HepG2 (cell line): ENCODE data around the gene KIAA1755. TPM values are rescaled to one million over a fixed set of nuclear protein-coding genes. Genes with fewer than 3 reads are reported as not detected.

Source experiments
- ATAC-seq: fragments of 200-7000 bp; cut with Tn5 transposase; 3 replicates; pipeline ENCODE4 v1.9.1; 2020; ENCODE audit warnings: mild to moderate bottlenecking, moderate library complexity
- BruUV-seq: library from RNA; stranded (reverse); fragments of 400-500 nt; replicated peaks from 2 replicates; lab custom pipeline; 2021; lab: Mats Ljungman, UMichigan
- CTCF ChIA-PET: fragments of 300-600 bp; formaldehyde crosslinking; extraction: SDS; loops from one replicate; lab custom pipeline; 2021; ENCODE audit warnings: low total read pairs, inconsistent platforms, low intra/inter-chr PET ratio; lab: Yijun Ruan, JAX
- POLR2A ChIA-PET: fragments of 350-600 bp; sonication (Branson Sonifier 250); formaldehyde crosslinking; loops from one replicate; lab custom pipeline; 2020; ENCODE audit warnings: antibody characterized with exemption, inconsistent platforms; lab: Yijun Ruan, JAX
- DNase-seq: peaks from one replicate; pipeline ENCODE4 v3.0.0-alpha.2; 2015; ENCODE audit warnings: low spot score
- FAIRE-seq: peaks from 3 replicates; lab custom pipeline; 2011; peaks lifted over from hg19 to GRCh38; lab: Jason Lieb, UNC
- H2AFZ ChIP-seq: one replicate; pipeline ENCODE4 v1.6.1; 2011; ENCODE audit warnings: low read length, inconsistent platforms
- H3K27ac ChIP-seq: fragments of 300-600 bp; 3 replicates; pipeline ENCODE4 v1.8.0; 2011; ENCODE audit warnings: mixed run types, mild to moderate bottlenecking, mixed read lengths, low read length, inconsistent platforms; ENCODE audit not compliant: insufficient read depth; ENCODE audit errors: extremely low read length
- H3K27me3 ChIP-seq, 2 experiments: fragments of 200-600 bp in 1 of 2; 2 replicates in 1 of 2; 3 replicates in 1 of 2; pipeline versions ENCODE4 v1.6.0 to v1.8.0; 2011; ENCODE audit warnings: low read length in 2 of 2, mild to moderate bottlenecking in 2 of 2, moderate library complexity in 2 of 2, inconsistent platforms in 1 of 2; ENCODE audit not compliant: insufficient read depth in 2 of 2, control insufficient read depth in 1 of 2
- H3K36me3 ChIP-seq, 2 experiments: fragments of 200-600 bp in 1 of 2; replicated peaks in 1 of 2; 2 replicates in 1 of 2; 3 replicates in 1 of 2; pipeline versions ENCODE4 v1.5.1 to v1.8.0; 2011; ENCODE audit warnings: low read length in 2 of 2, inconsistent platforms in 1 of 2; ENCODE audit not compliant: insufficient read depth in 2 of 2, control insufficient read depth in 1 of 2
- H3K4me1 ChIP-seq: 2 replicates; pipeline ENCODE4 v1.5.1; 2012; ENCODE audit warnings: low read length, inconsistent platforms; ENCODE audit not compliant: insufficient read depth
- H3K4me2 ChIP-seq: 2 replicates; pipeline ENCODE4 v1.6.0; 2011; ENCODE audit warnings: low read depth, low read length, inconsistent platforms
- H3K4me3 ChIP-seq, 3 experiments: fragments of 200-600 bp in 1 of 3; sonication (generic), shearing (Covaris generic) in 1 of 3; replicated peaks in 1 of 3; 2 replicates each; pipeline ENCODE4 v1.5.1; 2011 to 2016; ENCODE audit warnings: low read length in 3 of 3, inconsistent platforms in 2 of 3, low read depth in 2 of 3, mild to moderate bottlenecking in 2 of 3, control low read depth in 1 of 3, mixed read lengths in 1 of 3; ENCODE audit not compliant: insufficient read depth in 1 of 3
- H3K79me2 ChIP-seq: one replicate; pipeline ENCODE4 v1.6.1; 2011; ENCODE audit warnings: low read length, inconsistent platforms; ENCODE audit not compliant: insufficient read depth
- H3K9ac ChIP-seq: 2 replicates; pipeline ENCODE4 v1.6.0; 2011; ENCODE audit warnings: mild to moderate bottlenecking, low read depth, low read length, inconsistent platforms; ENCODE audit not compliant: insufficient read depth
- H3K9me3 ChIP-seq: 2 replicates; pipeline ENCODE4 v1.5.1; 2012; ENCODE audit warnings: mild to moderate bottlenecking, low read length
- H4K20me1 ChIP-seq: 2 replicates; pipeline ENCODE4 v1.6.0; 2011; ENCODE audit warnings: inconsistent platforms, mild to moderate bottlenecking, low read length, moderate library complexity; ENCODE audit not compliant: insufficient read depth
- AGO1 ChIP-seq: fragments of 200-400 bp; formaldehyde crosslinking; IDR thresholded peaks from 2 replicates; pipeline ENCODE4 v1.6.1; 2017; ENCODE audit warnings: mild to moderate bottlenecking, low read depth, low read length, moderate library complexity; ENCODE audit not compliant: poor library complexity, severe bottlenecking
- BRD4 ChIP-seq: sonication (generic); formaldehyde crosslinking; IDR thresholded peaks from 2 replicates; pipeline ENCODE4 v1.4.0; 2020; ENCODE audit warnings: missing genetic modification reagents
- FIP1L1 ChIP-seq: fragments of 200-400 bp; formaldehyde crosslinking; IDR thresholded peaks from 2 replicates; pipeline ENCODE4 v1.6.1; 2018; ENCODE audit warnings: low read depth, mild to moderate bottlenecking, low read length, moderate library complexity, borderline replicate concordance; ENCODE audit not compliant: insufficient read depth
- FOXP4 ChIP-seq: sonication (generic); formaldehyde crosslinking; IDR thresholded peaks from 2 replicates; pipeline ENCODE4 v1.4.0; 2020; ENCODE audit warnings: missing genetic modification reagents
- GPN1 ChIP-seq: sonication (generic); formaldehyde crosslinking; IDR thresholded peaks from 2 replicates; pipeline ENCODE4 v1.5.1; 2020; ENCODE audit warnings: missing genetic modification reagents, borderline replicate concordance
- HOMEZ ChIP-seq: IDR thresholded peaks from 2 replicates; pipeline ENCODE4 v1.6.1; 2016; ENCODE audit warnings: low read depth
- MAFG ChIP-seq: sonication (generic); formaldehyde crosslinking; IDR thresholded peaks from 2 replicates; pipeline ENCODE4 v1.5.1; 2020; ENCODE audit warnings: mild to moderate bottlenecking, missing genetic modification reagents
- MBNL3 ChIP-seq: fragments of 250-450 bp; sonication (Bioruptor Pico); conservative IDR thresholded peaks from 2 replicates; pipeline ENCODE4 v1.8.0; 2022; ENCODE audit warnings: mild to moderate bottlenecking, inconsistent platforms
- NRL ChIP-seq: sonication (generic); formaldehyde crosslinking; IDR thresholded peaks from 2 replicates; pipeline ENCODE4 v1.5.0; 2020; ENCODE audit warnings: missing genetic modification reagents, mild to moderate bottlenecking, moderate library complexity, borderline replicate concordance
- ONECUT2 ChIP-seq: sonication (generic); formaldehyde crosslinking; IDR thresholded peaks from 2 replicates; pipeline ENCODE4 v1.4.0; 2020; ENCODE audit warnings: missing genetic modification reagents
- RFXAP ChIP-seq: sonication (generic); formaldehyde crosslinking; IDR thresholded peaks from 2 replicates; pipeline ENCODE4 v1.4.0; 2020; ENCODE audit warnings: missing genetic modification reagents, borderline replicate concordance
- SALL1 ChIP-seq: sonication (generic); formaldehyde crosslinking; IDR thresholded peaks from 2 replicates; pipeline ENCODE4 v1.8.0; 2022; ENCODE audit warnings: mild to moderate bottlenecking, missing genetic modification reagents
- ZBTB39 ChIP-seq: sonication (generic); formaldehyde crosslinking; IDR thresholded peaks from 2 replicates; pipeline ENCODE4 v1.5.0; 2020; ENCODE audit warnings: missing genetic modification reagents
- ZNF33B ChIP-seq: sonication (generic); formaldehyde crosslinking; IDR thresholded peaks from 2 replicates; pipeline ENCODE4 v1.5.1; 2020; ENCODE audit warnings: mild to moderate bottlenecking, missing genetic modification reagents
- ZNF501 ChIP-seq: sonication (generic); formaldehyde crosslinking; IDR thresholded peaks from 2 replicates; pipeline ENCODE4 v1.5.1; 2020; ENCODE audit warnings: mild to moderate bottlenecking, moderate library complexity, missing genetic modification reagents
- ZNF629 ChIP-seq: sonication (generic); formaldehyde crosslinking; conservative IDR thresholded peaks from 2 replicates; pipeline ENCODE4 v1.5.0; 2020; ENCODE audit warnings: missing genetic modification reagents
- WGBS: methylation state at CpG from one replicate; pipeline ENCODE4 v1.1.6; 2017; ENCODE audit warnings: low lambda C conversion rate; 5-methylcytosine and 5-hydroxymethylcytosine counted together
- in situ Hi-C: cut with HindIII; loops from 2 replicates; pipeline ENCODE4 v1.10.0; 2017; ENCODE audit warnings: low pct_unique_long_range_greater_than_20kb; ENCODE audit not compliant: extremely low pct_ligation_motif_present
- intact Hi-C: fragments of 100-400 bp; cut with micrococcal nuclease; formaldehyde crosslinking; loops from one replicate; pipeline ENCODE4 v1.10.0; 2022; ENCODE audit not compliant: unreplicated experiment
- polyA plus RNA-seq, 8 experiments: library from polyadenylated mRNA; depleted of rRNA in 3 of 8; stranded (reverse) in 7 of 8; unstranded in 1 of 8; fragments of >200 nt; fragmentation: Illumina TruSeq in 4 of 8; extraction: Trizol in 4 of 8; gene quantifications; 2 replicates each; pipeline versions ENCODE4 v1.2.1 to v1.2.3, GENCODE V29; 2011 to 2016; ENCODE audit warnings: low read depth in 4 of 8, missing spikeins in 1 of 8, mixed read lengths in 1 of 8; ENCODE audit not compliant: insufficient read depth in 1 of 8
- total RNA-seq, 5 experiments: library from RNA; depleted of rRNA; stranded (reverse); fragments of >200 nt; fragmentation: Illumina TruSeq; extraction: Trizol; gene quantifications; 2 replicates each; pipeline ENCODE4 v1.2.3, GENCODE V29; 2016; ENCODE audit warnings: low read depth in 1 of 5

The KIAA1755 gene
- total and polyA plus RNA-seq, 2 of the 13 experiments (the other 11 are each of a cell fraction or from before 2014, with no cell fraction given): 0.04 TPM; not detected in 1

- intact Hi-C loops: loop anchor here (1.0 to 5.0 kb wide), 5 partner anchors 33 to 278 kb away; partner anchors contain the start of gene TGM2
- 0 out of 2 replicates have a peak, but pooled peaks have one; percentile 6 for TF ChIP-seq ZBTB39 (CRISPR knock-in tag)
- no peak for TF ChIP-seq ZNF33B (CRISPR knock-in tag)
- peak; percentile 92 for TF ChIP-seq ZNF629 (CRISPR knock-in tag)
- TF ChIP-seq GPN1: no peak
- 0 out of 2 replicates have a peak, but pooled peaks have one; percentile 31 for TF ChIP-seq NRL (CRISPR knock-in tag)
- no peak for TF ChIP-seq AGO1
- TF ChIP-seq SALL1 (CRISPR knock-in tag): no peak
- TF ChIP-seq BRD4 (CRISPR knock-in tag): no peak
- TF ChIP-seq ONECUT2 (CRISPR knock-in tag): no peak
- TF ChIP-seq MBNL3 (CRISPR knock-in tag): no peak
- no peak for TF ChIP-seq FOXP4 (CRISPR knock-in tag)
- TF ChIP-seq FIP1L1: no peak
- no peak for TF ChIP-seq HOMEZ (CRISPR knock-in tag)
- TF ChIP-seq ZNF501 (CRISPR knock-in tag): 0 out of 2 replicates have a peak, but pooled peaks have one; percentile 72
- TF ChIP-seq MAFG (CRISPR knock-in tag): 0 out of 2 replicates have a peak, but pooled peaks have one; percentile 7
- no peak for TF ChIP-seq RFXAP (CRISPR knock-in tag)
Observed at GRCh38 chr20:38220587-38221118, 39.9 kb downstream of the KIAA1755 start.

More at GRCh38 chr20:38220587-38221118, 39.9 kb downstream of the KIAA1755 start:
- CTCF ChIA-PET: interaction anchor here (1.1 to 5.4 kb wide), 5 partner anchors 147 to 279 kb away, joined by 3 to 140 read pairs (median 6); no protein-coding TSS in a partner anchor
- no TSS peak for BruUV-seq
- no peaks in the 10 kb centered on the region for H3K36me3 ChIP-seq
- H3K27ac ChIP-seq: no peak overlapping the region
- H3K9ac ChIP-seq: no peak overlapping the region
- H2AFZ ChIP-seq: no peak overlapping the region
- no peak for FAIRE-seq
- H3K79me2 ChIP-seq: no peaks in the 10 kb centered on the region
- H3K4me1 ChIP-seq: peaks cover 18% of the 10 kb centered on the region; the same call in 1 of the 2 replicates
- no peak for ATAC-seq
- H3K9me3 ChIP-seq: no peaks in the 10 kb centered on the region
- no peak overlapping the region for H3K4me3 ChIP-seq
- H3K4me2 ChIP-seq: 0 out of 2 replicates have a peak overlapping the region, but pooled peaks have one; percentile 26
- POLR2A ChIA-PET: interaction anchor here (1.0 to 1.9 kb wide), 3 partner anchors 108 to 163 kb away, joined by 3 to 7 read pairs (median 4); no protein-coding TSS in a partner anchor
- DNase-seq: no peak
- peaks cover 5 to 45% of the 10 kb centered on the region in 2 experiments; a peak in 4 of 5 replicates for H3K27me3 ChIP-seq
- 52% methylated on average over 11 of the region's 11 CpGs for WGBS
- in situ Hi-C loops: loop anchor here (5.0 to 25.0 kb wide), 2 partner anchors 163 to 658 kb away; no protein-coding TSS in a partner anchor
- peaks cover 4% of the 10 kb centered on the region; the same call in 1 of the 2 replicates for H4K20me1 ChIP-seq
